MM.1S (cell line): ENCODE results near the gene IZUMO2.

ENCODE experiments used
- EZH2 ChIP-seq: fragments of 300-600 bp; sonication (generic); optimal IDR thresholded peaks from 2 replicates; pipeline ENCODE3; 2017; ENCODE audit warnings: low read depth, mild to moderate bottlenecking, antibody characterized with exemption, low read length, mixed read lengths
- TF ChIP-seq, protein P1 (sequence below): fragments of 300-600 bp; sonication (generic); IDR thresholded peaks from 2 replicates; pipeline ENCODE4 v1.5.1; 2016; ENCODE audit warnings: antibody characterized with exemption, low read length, mixed read lengths

DNA sequence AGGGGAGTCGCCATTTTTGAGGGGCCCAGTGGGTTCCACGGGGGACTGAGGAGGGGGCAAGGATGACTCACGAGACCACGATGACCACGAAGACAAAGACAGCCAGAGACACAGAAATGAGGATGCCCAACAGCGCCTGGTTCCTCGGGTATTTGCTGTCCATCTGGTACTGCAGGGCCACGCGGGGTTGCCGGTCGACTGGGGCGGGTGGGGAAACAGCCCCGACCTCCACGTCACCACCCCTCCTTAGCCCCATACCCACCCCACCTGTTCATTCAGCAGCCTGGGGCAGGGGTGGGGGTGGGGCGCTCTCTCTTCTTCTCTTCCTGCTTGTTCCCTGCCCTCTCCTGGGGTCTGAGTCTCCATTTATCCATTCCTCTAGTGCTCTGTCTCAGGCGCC is 8.6 kb downstream of the IZUMO2 start:
- TF ChIP-seq EZH2, result no peak
- TF ChIP-seq, protein P1, sequence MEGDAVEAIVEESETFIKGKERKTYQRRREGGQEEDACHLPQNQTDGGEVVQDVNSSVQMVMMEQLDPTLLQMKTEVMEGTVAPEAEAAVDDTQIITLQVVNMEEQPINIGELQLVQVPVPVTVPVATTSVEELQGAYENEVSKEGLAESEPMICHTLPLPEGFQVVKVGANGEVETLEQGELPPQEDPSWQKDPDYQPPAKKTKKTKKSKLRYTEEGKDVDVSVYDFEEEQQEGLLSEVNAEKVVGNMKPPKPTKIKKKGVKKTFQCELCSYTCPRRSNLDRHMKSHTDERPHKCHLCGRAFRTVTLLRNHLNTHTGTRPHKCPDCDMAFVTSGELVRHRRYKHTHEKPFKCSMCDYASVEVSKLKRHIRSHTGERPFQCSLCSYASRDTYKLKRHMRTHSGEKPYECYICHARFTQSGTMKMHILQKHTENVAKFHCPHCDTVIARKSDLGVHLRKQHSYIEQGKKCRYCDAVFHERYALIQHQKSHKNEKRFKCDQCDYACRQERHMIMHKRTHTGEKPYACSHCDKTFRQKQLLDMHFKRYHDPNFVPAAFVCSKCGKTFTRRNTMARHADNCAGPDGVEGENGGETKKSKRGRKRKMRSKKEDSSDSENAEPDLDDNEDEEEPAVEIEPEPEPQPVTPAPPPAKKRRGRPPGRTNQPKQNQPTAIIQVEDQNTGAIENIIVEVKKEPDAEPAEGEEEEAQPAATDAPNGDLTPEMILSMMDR, result no peak
